ELR (cell line): ENCODE measurements around the gene PIAS1.
"Not testable (repeated sequence)": the region's sequence is repeated elsewhere in the genome, so short reads cannot be mapped to it uniquely, and the experiment has no call there.

ENCODE experiments used
- DNase-seq: peaks from one replicate; pipeline ENCODE4 v3.0.0-alpha.2; 2015; ENCODE audit warnings: low read depth

The PIAS1 gene

DNA sequence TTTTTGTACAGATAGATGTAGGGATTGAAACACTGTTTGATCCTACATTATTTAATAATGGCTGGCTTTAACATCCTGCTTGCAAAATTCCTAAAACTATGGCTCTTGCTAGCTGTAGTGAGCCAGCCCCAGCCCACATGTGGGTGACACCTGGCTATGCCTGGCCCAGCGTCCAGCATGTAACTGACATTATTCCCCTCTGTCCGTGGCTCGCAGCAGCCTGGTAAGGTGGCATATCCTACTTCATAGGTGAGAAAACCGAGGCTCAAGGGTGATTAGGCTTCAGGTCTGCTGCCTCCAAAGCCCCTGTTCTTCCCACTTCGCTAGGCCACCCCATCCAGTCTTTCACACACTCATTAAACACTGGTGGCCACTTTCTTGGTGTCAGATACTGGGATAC is 149.4 kb downstream of the PIAS1 start:
- DNase-seq = no peak

DNA sequence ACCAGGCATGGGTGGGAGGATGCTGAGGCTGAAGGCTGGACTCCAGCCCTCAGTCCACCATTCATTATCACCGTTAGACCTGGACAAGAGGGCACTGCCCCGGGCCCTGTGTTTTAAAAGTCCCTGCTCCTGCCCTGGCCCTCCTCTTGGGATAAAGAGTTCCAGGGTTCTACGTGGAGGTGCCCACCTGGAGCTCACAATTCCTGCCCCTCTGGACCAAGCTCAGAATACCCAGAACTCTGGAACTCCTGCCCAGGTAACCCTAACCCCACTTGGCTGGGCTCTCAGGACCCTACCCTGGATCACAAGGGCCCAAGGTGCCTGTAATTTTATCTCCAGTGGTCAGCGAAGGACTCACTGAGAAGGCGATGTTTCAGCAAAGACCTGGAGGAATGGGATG is 149.8 kb downstream of the PIAS1 start:
- DNase-seq = no peak

DNA sequence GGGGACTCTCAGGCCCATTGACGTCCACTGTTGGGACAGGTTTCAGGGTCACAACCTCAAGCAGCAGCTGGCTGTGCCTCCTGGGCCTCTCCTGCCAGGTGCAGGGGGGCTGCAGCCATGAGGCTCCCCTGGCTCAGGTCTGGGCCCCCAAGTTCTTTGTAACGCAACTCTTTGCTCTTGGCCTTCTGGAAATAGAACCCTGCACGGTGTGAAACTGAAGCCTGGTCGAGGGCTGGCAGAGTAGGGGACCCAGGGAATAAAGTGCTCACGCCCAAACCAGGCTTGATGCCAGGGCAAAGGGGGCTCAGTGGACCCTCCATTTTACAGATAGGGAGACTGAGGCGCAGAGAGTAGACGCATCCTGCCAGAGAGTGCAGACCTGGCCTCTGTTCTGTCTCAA is 150.2 kb downstream of the PIAS1 start:
- DNase-seq = no peak

DNA sequence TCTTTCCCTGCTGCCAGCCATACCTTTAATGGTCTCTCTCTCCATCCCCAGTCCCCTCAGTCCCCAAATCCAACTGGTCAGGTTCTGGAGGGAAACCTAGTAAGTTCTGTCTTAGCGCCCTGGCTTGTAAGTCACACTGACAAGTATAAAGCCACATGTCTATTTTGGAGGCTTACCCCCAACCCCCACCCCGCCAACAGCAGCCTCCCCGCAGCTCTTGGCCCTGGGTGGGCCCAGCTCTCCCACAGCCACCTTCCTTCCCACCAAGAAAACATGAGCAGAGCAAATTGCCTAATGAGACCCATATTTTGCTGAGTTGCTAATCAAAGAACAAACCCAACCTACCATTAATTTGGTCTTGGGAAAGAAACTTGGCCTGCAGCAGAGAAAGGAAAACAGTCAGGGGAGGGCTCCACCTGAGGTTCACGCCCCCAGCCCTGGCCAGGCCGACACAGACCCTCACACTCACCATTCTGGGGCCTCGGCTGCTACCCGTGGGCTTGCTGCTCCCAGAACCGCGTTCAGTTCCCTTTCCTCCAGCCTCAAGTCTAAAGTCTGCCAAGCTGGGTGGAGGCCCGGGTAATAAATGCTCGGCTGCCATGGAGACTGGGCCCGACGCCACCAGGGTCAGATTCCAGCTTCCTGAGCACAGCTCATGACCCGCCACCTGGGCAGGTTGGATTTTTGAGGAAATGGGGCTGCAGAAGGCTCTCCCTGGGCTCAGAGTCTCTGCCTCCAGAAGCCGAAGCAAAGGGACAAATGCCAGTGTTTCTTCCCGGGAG is 150.9 kb downstream of the PIAS1 start, which contains the start of gene CALML4:
TSS of gene CALML4 (minus strand) at position 557 of the 782 bp plus-strand sequence. CDS start at position 472, 85 bp downstream.
- no peak for DNase-seq

DNA sequence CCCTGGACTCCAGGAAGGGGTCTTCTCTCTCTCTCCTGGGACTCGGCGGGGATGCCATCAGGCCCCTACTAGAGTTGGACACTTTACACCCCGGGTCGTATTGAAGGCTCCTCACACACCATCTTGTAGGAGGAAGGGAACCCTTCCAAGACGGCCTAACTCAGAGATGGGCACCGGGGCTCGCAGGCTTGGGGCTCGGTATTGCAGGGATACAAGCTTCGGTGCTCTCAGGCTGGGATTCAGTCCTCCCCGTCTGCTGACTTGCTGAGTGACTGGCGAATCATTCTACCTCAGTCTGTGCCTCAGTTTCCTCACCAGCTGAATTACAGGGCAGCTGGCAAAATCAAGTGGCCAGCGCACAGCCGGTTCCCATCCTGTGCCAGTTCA is 151.4 kb downstream of the PIAS1 start:
- no peak for DNase-seq

DNA sequence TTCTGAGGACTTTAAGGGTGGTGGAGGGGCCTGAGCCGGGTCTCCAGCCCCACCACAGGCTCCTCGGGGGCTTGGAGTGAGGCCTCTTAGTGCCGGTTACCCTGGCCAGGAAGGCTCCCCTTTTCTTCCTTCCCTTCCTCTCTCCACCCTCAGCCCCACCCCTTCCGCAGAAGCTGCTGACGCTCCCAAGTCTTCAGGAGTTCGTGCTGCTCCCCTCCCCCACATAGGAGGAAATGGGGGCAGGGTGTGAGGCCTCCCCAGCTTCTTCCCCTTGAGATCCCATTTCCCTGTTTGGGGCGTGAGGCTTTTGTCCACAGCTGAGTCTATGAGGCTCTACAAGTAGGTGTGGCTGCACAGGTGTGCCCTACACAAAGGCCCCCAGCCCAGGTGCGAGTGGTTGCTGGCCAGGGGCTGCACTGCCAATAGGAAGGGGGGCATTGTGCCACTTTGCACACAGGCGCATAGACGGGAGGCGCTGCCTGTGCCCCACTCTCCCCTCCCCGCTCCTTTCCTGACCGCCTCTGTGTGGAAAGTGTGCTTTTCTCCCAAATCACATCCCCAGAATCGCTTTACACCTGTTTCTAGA is 151.9 kb downstream of the PIAS1 start:
- DNase-seq = no peak

DNA sequence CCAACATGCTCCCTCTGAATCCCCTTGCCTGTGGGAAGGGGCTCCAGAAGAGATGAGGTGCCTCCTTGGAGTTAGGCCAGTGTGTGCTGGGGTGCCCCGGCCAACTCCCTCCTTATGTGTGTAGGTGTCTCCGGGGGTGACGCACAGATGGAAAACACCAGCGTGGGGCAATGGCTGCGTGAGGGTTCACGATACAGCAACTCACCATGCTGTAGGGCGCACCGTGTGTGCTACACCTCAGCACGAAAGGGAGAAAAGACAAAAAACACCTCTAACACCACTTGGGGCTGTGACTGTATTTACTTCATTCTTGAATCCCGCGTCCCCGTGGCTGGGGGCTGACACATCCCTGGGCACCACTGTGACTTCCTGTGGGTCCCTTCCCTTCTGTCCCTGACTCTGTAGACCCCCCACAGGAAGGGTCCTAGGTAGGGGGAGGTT is 152.6 kb downstream of the PIAS1 start:
- DNase-seq = no peak

DNA sequence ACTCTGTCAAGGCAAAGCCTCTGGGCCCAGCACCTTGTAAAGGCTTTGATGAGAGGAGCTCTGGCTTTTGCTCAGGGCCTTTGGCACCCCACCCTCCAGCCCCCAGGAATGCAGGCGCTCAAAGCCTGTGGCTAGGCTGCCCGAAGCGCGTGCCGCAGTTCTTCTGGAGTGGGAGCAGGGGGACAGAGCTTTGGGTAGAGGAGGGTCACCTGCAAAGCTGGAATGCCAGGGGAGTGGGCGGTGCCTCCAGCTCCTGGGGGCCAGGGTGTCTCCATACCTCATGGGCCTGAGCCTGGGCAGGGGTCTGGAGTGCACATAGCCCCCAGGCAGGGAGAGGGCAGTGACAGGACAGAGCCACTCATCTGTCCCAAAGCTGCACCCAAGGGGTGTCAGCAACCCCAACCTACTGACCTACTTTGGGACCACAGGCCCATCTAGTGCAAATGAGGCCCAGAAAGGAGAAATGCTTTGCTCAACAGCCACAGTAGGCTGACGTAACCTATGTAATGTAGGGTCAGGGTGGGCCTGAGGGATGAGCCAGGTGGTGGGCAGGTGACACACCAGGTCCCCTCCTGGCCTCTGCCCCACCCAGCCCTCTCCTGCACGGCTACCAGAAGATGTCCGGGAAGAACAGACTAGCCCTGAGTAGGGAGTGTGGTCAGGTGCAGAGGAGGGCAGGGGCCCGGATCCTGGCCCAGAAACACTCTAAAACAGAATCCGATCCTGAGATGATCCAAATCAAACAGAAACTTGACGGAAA is 153.2 kb downstream of the PIAS1 start:
- no peak for DNase-seq

DNA sequence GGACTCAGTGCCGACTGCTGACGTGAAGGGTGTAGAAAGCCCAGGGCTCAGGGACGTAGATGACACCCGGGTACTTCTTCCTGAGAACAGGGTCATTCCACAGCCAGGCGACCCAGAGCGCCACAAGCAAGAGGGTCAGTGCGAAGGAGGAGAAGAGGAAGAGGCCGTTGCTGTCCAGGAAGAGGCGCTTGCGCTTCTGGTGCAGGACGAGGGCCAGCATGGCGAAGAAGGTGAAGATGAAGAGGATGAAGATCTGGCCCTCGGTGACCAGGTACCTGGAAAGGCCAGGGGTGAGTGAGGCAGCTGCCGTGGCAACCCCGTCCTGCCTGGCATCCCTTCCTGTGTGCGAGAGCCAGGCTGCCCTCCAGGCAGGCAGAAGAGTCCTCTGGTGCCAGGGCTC is 154.0 kb downstream of the PIAS1 start:
- no peak for DNase-seq

DNA sequence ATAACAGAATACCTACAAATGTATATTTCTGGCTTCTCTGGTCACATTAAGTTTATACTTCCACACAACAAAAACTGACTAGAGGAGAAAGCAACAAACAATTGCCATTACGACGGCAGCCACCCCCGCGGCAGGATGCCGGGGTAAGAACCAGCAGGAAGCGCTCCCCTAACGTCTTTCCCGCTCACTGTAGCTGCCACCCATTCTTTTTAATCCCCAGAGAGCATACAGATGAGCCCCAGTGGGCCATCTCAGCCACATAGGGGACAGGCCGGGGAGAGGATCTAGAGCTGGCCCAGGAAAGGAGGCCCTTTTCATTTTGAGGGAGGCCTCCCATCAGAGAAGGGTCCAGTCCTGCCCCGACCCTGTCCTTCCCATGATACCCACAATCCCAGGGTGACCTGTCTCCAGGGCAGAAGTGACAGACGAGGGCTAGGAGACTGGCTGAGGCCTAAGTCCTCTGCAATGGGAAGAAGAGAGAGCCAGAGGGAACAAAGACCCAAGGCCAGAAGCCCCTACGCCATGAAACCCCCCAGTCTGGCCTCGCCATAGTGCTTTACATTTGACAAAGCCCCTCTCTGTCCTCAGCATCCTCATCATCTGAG is 154.6 kb downstream of the PIAS1 start:
- no peak for DNase-seq

DNA sequence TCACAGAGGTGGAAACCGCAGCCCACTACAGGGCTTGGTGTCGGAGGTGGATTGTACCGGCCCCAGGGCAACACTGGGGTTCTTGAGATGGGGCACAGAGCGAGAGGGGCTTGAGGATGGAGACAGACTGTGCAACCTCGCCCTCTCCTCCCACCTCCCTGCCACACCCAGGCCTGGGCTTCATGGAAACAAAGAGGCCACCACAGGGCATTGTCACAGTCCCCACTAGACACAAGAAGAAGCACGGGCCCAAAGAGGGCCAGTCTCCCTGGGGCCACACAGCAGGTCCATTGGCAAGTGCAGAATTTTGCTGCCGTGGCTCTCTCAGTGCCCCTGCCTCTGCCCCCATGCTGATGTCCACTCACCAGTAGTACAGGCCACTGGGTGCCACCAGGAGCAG is 155.2 kb downstream of the PIAS1 start:
- no peak for DNase-seq

DNA sequence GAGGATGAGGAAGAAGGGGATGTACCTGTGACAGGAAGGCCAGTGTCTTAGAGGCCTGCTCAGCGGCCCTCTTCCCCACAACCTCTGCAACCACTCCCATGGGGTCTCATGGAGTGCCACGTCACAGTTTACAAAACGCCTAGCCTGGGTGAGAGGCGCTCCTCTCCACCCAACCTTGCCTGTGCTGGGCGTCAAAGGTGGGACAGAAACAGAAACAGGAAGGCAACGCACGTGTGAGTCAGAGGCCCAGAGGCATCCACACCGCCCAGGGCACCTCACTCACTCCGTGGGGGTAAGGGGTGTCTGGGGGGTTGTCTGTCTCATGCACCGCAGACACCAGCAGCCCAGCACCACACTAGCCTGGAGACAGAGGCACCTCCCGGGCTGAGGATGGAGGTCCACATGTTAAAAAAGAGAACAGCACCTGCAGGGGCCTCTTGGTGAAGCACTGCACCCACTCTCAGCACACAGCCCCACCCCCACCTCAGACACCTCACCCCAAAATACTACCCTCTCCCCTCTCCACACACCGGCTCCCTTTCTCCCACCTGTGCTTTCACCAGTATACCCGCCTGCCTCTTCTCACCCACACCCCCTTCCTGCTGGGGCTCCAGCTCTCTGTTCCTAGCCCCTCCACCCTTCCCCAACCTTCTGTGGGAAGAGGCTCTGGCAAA is 155.8 kb downstream of the PIAS1 start:
- peak; percentile 78 for DNase-seq

DNA sequence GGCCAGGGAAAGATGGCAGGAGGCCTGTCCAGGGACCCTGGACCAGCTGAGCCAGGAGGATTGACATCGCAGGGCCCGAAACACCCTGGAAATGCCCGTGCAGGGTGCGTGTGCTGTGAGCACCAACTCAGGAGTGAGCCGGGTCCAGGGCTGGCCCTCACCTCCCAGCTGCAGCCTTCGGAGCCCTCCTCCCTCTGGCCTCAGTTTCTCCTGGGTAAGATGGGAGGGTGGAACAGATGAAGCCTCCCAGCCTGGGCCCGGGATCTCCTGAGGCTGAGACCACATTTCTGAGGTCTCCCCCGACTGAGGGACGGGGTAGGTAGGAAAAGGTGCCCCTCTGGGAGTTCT is 156.3 kb downstream of the PIAS1 start:
- DNase-seq = no peak

DNA sequence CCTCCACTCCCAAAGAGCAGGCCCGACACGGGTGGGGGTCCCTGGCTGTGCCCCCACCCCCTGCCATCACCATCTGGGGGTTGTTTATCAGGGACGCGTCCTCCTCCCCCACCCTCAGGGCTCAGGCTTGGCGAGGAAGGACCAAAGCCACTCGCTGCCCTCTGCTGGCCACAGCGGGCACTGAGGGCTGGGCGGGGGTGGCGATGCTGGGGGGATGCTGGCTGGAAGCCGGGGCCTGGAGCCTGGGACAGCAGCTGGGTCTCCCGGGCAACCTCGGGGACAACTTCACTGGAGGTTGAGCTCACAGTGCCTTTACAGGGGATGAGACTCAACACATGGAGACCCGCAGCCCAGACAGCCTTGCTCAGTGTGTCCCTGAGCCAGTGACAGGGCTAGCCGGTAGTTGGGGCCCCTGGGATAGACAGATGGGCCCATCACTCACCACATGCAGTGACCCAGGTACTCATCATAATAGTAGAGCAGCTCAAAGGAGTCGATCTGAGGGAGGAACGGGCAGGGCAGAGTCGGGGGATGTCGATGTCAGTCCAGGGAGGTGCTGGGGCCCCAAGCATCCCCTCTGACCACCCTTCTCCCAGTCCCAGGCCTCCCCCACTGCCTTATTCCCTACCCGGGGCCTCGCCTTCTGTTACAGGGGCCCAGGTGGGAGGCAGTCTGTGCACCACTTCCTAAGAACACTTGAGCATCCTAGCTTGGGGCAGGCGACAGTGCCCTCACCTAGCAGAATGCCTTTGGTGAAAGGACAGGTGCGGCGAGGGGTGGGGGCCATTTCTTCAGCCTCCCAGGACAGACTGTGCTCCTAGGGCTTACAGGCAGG is 156.9 kb downstream of the PIAS1 start:
- DNase-seq = peak; percentile 64

DNA sequence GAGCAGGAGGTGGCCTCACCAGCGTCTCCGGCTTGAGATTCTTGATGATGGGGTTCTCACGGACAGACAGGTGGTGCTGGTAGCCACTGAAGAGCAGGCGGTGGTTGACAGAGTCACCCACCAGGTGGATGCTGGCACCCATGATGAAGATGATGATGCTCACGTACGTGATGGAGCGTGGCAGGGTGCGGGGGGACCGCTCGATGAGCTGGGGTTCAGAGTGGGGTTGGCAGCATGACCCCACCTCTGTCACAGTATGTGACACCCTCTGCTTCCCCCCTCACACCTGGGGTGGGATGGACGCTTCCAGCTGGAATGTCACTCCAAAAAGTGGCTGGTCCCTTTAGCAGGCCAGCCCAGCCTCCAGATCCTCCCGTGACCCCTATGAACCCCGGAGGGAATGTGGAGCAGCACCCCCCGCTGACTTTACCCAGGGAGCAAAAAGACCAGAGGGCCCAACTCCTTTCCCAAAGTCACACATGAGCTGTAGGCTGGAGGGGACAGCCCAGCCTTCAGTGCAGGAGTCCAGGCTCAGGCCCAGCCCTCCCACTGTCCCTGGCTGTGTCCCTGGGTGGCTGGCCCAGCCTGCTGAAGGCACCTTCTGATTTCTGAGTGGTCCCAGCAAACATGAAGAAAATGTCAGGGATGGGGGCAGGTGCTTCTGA is 157.7 kb downstream of the PIAS1 start:
- DNase-seq = no peak

DNA sequence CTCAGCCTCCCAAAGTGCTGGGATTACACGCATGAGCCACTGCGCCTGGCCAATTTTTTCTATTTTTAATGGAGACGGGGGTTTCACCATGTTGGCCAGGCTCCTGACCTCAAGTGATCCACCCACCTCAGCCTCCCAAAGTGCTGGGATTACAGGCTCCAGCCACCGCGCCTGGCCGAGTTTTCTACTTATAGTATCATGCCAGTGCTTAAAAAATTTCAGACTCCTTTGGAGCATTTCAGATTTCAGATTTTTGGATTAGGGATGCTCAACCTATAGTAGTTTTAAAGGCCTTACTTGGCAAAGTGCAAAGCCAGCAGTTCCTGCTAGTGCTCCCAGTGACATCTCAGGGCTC is 159.4 kb downstream of the PIAS1 start:
- not testable (repeated sequence) for DNase-seq

DNA sequence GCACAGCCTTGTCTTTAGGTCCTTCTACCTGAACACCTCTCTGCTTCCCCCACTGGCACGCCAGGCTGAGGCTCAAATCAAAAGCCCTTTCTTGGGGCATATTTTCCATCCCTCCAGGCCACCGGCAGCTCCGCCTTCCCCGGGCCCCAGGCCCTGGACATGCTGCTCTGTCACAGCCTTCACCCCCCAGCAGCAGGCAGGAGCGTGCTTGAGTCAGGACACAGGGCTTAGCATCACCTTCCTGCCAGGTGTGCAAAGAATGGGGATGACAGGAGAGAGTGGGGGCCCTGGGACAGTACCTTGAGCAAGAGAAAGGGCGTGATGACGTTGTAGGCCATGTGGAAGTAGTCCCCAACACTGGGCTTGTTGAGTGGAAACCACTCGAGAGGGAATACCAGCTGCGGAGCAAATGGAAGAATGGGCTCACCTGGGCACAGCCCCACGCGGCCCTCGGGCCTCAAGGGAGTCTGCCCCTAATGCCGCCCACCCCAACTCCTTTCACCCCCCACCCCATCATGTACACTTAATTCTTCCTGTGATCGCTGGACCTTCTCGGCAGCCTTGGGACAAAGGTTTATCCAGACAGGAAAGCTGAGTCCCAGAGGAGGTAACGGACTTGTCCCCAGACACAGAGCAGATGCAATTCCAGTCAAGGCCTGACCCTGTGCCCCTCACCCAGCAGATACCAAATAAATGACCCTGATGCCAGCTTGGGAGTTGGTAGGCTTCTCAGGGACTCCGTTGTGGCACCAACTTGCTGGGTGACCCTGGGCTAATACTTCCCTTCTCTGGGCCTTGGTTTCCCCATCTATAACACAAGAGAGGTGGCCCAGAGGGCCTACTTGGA is 160.1 kb downstream of the PIAS1 start:
- no peak for DNase-seq

DNA sequence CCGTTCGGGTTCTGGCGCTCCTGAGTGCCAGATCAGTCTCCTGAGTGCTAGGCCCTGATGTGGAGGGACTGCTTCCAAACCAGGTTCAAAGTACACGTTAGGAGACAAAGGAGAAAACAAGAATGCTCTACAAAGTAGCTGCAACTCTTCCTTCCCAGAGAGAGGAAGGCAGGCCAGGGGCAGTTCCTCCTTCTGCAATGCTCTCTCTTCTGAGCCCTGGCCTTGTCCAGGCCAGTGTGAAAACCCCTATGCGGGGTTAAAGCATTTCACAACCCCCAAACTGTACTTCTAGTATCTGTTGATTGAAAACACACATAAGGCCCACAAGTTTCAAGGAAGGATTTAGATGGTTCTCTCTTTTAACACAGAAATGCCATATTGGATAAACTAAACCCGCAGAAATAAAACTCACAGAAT is 160.7 kb downstream of the PIAS1 start:
- no peak for DNase-seq

DNA sequence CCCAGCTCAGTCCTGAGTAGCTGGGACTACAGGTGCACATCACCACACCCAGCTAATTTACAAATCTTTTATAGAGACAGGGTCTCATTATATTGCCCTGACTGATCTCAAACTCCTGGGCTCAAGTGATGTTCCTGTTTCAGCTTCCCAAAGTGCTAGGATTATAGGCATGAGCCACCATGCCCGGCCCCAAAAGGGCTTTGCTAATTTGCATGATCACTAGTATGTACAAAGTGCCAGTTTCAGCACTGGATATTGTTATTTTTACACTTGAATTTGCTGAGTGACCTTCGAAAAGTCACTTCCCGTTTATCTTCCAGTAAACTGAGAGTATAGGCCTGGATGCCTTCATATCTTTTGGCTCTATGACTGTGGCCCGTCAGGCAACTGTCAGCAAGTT is 163.2 kb downstream of the PIAS1 start:
- DNase-seq = no peak

DNA sequence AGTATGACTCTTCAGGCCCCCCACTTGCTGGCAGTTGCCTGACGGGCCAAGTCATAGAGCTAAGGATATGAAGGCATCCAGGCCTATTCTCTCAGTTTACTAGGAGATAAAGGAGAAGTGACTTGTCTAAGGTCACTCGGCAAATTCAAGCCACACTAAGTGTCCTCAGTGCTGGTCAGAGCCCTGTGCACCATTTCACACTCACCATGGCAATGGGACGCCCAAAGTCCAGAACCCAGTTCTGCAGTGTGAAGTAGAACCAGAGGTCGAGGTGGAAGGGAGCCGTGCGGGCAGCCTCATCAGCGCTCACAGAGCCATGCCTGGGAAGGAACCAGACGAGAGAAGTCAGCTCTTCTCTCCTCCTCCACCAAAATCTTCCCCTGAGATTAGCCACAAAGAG is 164.2 kb downstream of the PIAS1 start:
- DNase-seq = no peak
